ENCODE measurements around the gene LRRC23.
"Not testable (repeated sequence)": the region's sequence is repeated elsewhere in the genome, so short reads cannot be mapped to it uniquely, and the experiment has no call there.

Gene LRRC23

DNA sequence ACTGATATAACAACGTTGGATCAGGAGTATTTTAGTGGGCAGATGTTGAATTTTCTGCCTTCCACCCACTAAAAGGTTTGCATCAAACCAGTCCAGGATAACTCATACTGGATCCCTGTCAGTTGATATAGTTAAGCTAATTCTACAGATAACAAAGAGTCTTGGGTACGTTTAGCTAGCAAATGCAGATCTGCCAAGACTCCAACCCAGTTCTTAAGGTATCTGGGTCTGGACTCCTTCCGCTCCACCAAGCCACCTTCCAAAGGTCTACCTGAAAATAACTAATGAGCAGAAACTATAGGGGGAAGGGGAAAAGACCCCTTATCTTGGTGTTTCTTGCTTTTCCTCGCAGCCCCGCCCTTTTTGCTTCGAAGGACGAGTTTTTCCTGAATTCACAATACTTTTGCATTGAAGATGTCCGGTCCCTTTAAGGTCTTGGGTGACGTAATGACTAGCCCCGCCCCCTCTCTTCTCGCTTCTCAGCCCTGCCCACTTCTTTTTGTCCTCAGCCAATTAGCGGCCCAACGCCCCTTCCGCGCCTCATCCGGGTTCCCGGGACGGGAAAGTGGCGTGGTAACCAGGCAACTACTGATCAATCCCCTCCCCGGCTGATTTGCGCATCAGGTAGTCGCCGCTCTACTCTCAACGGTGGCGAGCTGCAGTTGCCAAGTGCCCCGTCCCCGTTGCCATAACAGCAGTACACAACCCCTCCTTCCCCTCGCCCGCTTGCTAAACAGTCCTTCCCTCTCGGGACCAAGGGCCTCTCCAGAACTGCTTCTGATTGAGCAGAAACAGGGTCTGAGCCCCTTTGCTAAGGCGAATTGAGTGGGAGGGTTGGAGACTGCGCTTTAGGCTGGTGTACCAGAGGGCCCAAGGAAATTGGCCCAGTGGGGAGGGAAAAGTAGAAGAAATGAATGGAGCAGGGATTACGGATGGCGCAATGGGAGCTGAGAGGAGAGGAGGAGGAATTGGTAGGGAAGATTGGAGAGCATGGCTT, at the start of gene LRRC23:
Gene LRRC23 (plus strand): TSS at position 543 of the 997 bp plus-strand sequence. CDS start 812 bp downstream, outside the sequence.
- DNase-seq = peak; percentile 94 to 97 (median 97)

DNA sequence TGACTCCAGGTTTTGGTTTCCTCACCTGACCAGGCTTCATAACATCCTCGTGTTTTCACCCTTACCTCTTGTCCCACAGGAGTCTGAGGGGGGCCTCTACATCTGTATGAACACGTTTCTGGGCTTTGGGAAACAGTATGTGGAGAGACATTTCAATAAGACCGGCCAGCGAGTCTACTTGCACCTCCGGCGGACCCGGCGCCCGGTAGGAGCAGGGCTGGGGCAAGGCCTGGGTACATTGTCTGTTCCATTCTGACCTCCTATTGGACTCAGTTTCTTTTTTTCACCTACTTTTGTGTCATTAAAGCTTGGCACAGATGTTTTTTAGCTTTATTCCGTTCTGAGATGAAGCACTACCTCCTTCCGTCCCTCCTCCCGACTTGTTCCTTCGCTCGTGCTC, 49.3 kb upstream of the LRRC23 start:
- DNase-seq = no peak

DNA sequence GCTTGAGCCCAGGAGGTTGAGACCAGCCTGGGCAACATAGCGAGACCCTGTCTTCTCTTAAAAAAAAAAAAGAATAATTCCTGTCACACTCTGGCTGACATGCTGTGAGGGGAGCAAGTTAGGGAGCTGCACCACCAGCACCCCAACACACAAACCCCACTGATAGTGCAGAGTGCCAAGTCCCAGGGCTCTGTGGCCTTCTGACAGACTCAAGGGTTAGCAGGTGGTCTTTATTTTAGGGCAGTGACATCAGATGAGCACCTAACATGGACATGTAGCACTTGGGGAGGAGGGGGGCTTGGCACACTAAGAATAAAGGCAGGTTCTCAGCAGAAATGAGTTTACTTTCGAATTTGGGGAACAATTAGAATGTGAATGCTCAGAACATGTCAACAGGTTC, 45.8 kb upstream of the LRRC23 start:
- DNase-seq = no peak

DNA sequence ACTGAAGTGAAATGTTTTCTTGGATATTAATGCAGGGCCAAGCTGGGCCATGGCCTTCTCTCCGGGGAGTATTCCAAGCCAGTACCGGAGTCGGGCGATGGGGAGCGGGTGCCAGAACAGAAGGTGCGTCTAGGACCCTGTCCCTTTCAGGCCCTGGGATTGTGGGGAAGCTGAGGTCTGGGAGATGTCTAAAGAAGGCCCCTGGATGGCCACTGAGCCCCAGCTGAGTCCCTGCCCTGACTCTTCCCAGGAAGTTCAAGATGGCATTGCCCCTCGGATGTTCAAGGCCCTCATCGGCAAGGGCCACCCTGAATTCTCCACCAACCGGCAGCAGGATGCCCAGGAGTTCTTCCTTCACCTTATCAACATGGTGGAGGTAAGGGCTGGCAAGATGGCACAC, 44.5 kb upstream of the LRRC23 start:
- no peak for DNase-seq

DNA sequence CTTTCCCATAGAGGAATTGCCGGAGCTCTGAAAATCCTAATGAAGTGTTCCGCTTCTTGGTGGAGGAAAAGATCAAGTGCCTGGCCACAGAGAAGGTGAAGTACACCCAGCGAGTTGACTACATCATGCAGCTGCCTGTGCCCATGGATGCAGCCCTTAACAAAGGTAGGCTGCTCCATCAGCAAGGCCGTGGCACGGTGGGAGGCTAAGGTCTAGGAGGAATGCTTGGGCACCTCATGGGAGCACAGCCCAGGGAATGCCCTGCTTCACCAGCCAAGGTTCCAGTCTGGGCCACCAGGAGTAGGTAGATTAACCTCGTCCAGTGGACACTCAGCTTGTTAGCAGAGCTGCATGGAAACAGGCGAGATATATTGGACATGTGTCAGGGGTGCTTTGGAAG, 43.7 kb upstream of the LRRC23 start:
- no peak for DNase-seq

- DNase-seq = no peak
Measured at GRCh38 chr12:6861391-6861790, 43.2 kb upstream of the LRRC23 start.

GRCh38 chr12:6863033-6863432, 41.6 kb upstream of the LRRC23 start:
- DNase-seq = no peak

GRCh38 chr12:6863586-6864321, 40.9 kb upstream of the LRRC23 start:
- no peak for DNase-seq

- DNase-seq = not testable (repeated sequence)
Measured at GRCh38 chr12:6865307-6865706, 39.3 kb upstream of the LRRC23 start.

- no peak for DNase-seq
Measured at GRCh38 chr12:6866163-6866919, 38.3 kb upstream of the LRRC23 start.

GRCh38 chr12:6866920-6867412, 37.7 kb upstream of the LRRC23 start:
- DNase-seq = peak in 1 of 3 donors; percentile 74

DNA sequence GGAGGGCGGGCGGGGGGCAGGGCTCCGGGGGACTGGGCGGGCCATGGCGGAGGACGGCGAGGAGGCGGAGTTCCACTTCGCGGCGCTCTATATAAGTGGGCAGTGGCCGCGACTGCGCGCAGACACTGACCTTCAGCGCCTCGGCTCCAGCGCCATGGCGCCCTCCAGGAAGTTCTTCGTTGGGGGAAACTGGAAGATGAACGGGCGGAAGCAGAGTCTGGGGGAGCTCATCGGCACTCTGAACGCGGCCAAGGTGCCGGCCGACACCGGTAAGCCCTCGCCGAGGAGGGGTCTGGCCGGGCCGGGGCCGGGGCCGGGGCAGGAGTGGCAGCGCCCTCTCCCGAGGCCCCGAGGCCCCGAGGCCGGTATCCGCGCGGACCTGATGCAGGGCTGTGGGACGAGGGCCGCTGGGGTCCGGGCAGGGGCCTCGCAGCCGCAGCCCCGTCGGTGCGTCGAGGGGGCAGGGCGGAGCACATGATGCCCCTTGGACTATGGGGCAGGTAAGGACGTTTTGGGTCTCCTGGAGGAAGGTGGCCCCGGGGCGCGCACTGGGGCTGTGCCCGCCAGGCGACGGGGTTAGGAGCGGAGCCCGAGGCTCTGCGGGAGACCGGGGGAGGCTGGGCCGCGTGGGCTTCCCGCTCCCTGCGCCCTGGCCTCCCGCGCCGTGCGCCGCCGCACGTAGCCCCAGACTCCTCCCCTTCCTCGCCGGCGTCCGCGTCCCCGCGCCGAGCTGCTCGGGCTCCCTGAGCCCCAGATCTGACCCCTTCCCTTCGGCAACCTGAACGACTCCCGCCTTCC, 37.0 kb upstream of the LRRC23 start, which contains the start of gene TPI1:
Gene TPI1 (plus strand): TSS at position 119 of the 798 bp plus-strand sequence. CDS start 36 bp downstream, at position 155.
- peak; percentile 89 to 95 (median 94) for DNase-seq

- peak; percentile 53 to 60 (median 56) for DNase-seq
Measured at GRCh38 chr12:6868211-6869048, 36.2 kb upstream of the LRRC23 start.

DNA sequence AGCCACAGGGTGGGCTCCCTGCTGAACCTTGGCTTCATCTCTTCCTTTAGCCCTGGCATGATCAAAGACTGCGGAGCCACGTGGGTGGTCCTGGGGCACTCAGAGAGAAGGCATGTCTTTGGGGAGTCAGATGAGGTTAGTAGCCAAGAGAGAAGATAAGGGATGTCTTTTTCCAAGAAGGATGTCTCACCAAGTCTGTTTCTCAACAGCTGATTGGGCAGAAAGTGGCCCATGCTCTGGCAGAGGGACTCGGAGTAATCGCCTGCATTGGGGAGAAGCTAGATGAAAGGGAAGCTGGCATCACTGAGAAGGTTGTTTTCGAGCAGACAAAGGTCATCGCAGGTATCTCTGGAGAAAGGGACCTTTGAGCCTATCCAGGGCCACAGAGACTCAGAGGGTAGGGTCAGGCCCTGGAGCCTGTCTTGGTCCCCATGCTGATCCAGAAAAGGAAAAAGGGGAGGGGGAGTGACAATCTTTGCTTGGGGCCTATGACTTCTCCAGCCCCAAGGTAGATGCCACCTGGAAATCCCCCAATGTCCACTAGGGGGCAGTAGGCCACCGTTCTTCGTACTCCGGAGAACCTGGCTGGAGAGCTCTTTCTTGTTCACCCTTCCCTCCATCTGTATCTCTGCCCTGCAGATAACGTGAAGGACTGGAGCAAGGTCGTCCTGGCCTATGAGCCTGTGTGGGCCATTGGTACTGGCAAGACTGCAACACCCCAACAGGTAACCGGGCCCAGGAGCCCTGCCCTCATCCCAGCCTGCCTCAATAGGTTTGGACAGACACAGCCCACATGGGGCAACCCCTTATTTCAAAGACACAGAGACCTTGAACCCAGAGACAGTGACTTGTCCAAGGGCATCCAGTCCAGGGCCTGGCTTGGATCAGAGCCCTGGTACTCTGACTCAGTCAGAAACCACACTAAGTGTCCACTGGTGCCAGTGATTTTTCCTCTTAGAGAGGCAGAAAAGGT, 35.3 kb upstream of the LRRC23 start:
- peak; percentile 81 to 89 (median 86) for DNase-seq

DNA sequence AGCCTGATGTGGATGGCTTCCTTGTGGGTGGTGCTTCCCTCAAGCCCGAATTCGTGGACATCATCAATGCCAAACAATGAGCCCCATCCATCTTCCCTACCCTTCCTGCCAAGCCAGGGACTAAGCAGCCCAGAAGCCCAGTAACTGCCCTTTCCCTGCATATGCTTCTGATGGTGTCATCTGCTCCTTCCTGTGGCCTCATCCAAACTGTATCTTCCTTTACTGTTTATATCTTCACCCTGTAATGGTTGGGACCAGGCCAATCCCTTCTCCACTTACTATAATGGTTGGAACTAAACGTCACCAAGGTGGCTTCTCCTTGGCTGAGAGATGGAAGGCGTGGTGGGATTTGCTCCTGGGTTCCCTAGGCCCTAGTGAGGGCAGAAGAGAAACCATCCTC, 34.3 kb upstream of the LRRC23 start:
- not testable (repeated sequence) for DNase-seq

- no peak for DNase-seq
Measured at GRCh38 chr12:6871052-6871957, 33.3 kb upstream of the LRRC23 start.

- DNase-seq = peak; percentile 81 to 94 (median 90)
Measured at GRCh38 chr12:6872073-6873048, 32.3 kb upstream of the LRRC23 start.

Measured in suppressor macrophage treated with lipopolysaccharide for 1 hour (primary cell).